Chondrocyte (in vitro differentiated cells): ENCODE data around the gene AFAP1L1. TPM values are rescaled to one million over a fixed set of nuclear protein-coding genes. Genes with fewer than 3 reads are reported as not detected.

Experiments used
- DNase-seq: peaks from one replicate; pipeline ENCODE4 v3.0.0; 2021; ENCODE audit warnings: mixed read lengths, low spot score
- H3K27ac Mint-ChIP-seq: one replicate; pipeline ENCODE4 v1.8.0; 2021; ENCODE audit warnings: mild to moderate bottlenecking, moderate library complexity, mixed read lengths; ENCODE audit not compliant: unreplicated experiment
- H3K27me3 Mint-ChIP-seq: 2 replicates; pipeline ENCODE4 v1.8.0; 2021; ENCODE audit warnings: low read depth, mixed read lengths
- H3K36me3 Mint-ChIP-seq: 2 replicates; pipeline ENCODE4 v1.8.0; 2021; ENCODE audit warnings: low read depth, mixed read lengths
- H3K4me1 Mint-ChIP-seq: 2 replicates; pipeline ENCODE4 v1.8.0; 2021; ENCODE audit warnings: low read depth, mild to moderate bottlenecking, mixed read lengths
- H3K4me3 Mint-ChIP-seq: one replicate; pipeline ENCODE4 v1.8.0; 2021; ENCODE audit warnings: mild to moderate bottlenecking, moderate library complexity, mixed read lengths; ENCODE audit not compliant: unreplicated experiment
- H3K9me3 Mint-ChIP-seq: 2 replicates; pipeline ENCODE4 v1.8.0; 2021; ENCODE audit warnings: low read depth, mixed read lengths
- CTCF ChIP-seq: fragments of 200-600 bp; sonication (generic); IDR thresholded peaks from 2 replicates; pipeline ENCODE4 v1.5.0; 2021; ENCODE audit warnings: antibody characterized with exemption, mild to moderate bottlenecking, moderate library complexity
- total RNA-seq: library from RNA; stranded (reverse); gene quantifications from 3 replicates; pipeline ENCODE4 v1.2.1, GENCODE V29; 2021

Gene AFAP1L1
- total RNA-seq, 1 donor from 2014 or later: 8.3 TPM

GRCh38 chr5:149251546-149251945, 20.1 kb upstream of the AFAP1L1 start:
- DNase-seq: no peak
- H3K36me3 Mint-ChIP-seq: peaks cover 12% of the 10 kb centered on the region
- no peak for TF ChIP-seq CTCF
- H3K27ac Mint-ChIP-seq: no peak overlapping the region
- H3K27me3 Mint-ChIP-seq: peaks cover 9% of the 10 kb centered on the region
- peaks cover 8% of the 10 kb centered on the region for H3K9me3 Mint-ChIP-seq
- peaks cover 4% of the 10 kb centered on the region for H3K4me1 Mint-ChIP-seq
- H3K4me3 Mint-ChIP-seq: no peak overlapping the region

- peaks cover 7% of the 10 kb centered on the region for H3K27me3 Mint-ChIP-seq
- no peak for DNase-seq
- H3K4me3 Mint-ChIP-seq: no peak overlapping the region
- H3K36me3 Mint-ChIP-seq: peaks cover 2% of the 10 kb centered on the region
- no peak overlapping the region for H3K27ac Mint-ChIP-seq
- H3K9me3 Mint-ChIP-seq: no peaks in the 10 kb centered on the region
- no peak for TF ChIP-seq CTCF
- peaks cover 19% of the 10 kb centered on the region for H3K4me1 Mint-ChIP-seq
These were observed 17.2 kb upstream of the AFAP1L1 start for GRCh38 chr5:149254506-149254905.

- Mint-ChIP-seq H3K36me3 (peaks cover 2% of the 10 kb centered on the region), H3K27ac (no peak overlapping the region), H3K27me3 (peaks cover 9% of the 10 kb centered on the region), H3K4me3 (no peak overlapping the region), H3K9me3 (no peaks in the 10 kb centered on the region), H3K4me1 (peaks cover 19% of the 10 kb centered on the region)
- DNase-seq: no peak
- TF ChIP-seq CTCF: no peak
These were observed 15.2 kb upstream of the AFAP1L1 start for GRCh38 chr5:149256451-149256850.

- no peak overlapping the region for H3K27ac Mint-ChIP-seq
These were observed 14.5 kb upstream of the AFAP1L1 start for GRCh38 chr5:149257131-149257530.

GRCh38 chr5:149257889-149258705, 13.6 kb upstream of the AFAP1L1 start:
- no peaks in the 10 kb centered on the region for H3K9me3 Mint-ChIP-seq
- no peak overlapping the region for H3K4me3 Mint-ChIP-seq
- H3K27me3 Mint-ChIP-seq: peaks cover 16% of the 10 kb centered on the region
- peak overlapping the region; percentile 45 for H3K27ac Mint-ChIP-seq
- H3K4me1 Mint-ChIP-seq: peaks cover 19% of the 10 kb centered on the region
- TF ChIP-seq CTCF: no peak
- DNase-seq: no peak
- no peaks in the 10 kb centered on the region for H3K36me3 Mint-ChIP-seq

More at GRCh38 chr5:149257131-149257530, 14.5 kb upstream of the AFAP1L1 start:
- no peak for TF ChIP-seq CTCF
- Mint-ChIP-seq H3K4me3 (no peak overlapping the region), H3K36me3 (no peaks in the 10 kb centered on the region), H3K9me3 (no peaks in the 10 kb centered on the region), H3K4me1 (peaks cover 19% of the 10 kb centered on the region), H3K27me3 (peaks cover 12% of the 10 kb centered on the region)
- no peak for DNase-seq
